Measurements from ENCODE around the gene TEKT2. TPM values are rescaled to one million over a fixed set of nuclear protein-coding genes. Genes with fewer than 3 reads are reported as not detected.

TEKT2 gene
- total RNA-seq, 1 experiment from 2014 or later: not detected

GRCh38 chr1:36115931-36116330 is 32.0 kb downstream of the TEKT2 start:
- Histone ChIP-seq H3K4me3 (no peak overlapping the region), H3K36me3 (no peaks in the 10 kb centered on the region), H3K27me3 (no peaks in the 10 kb centered on the region), H3K9me3 (no peaks in the 10 kb centered on the region)
- DNase-seq: peak; percentile 47

- H3K36me3 ChIP-seq: no peaks in the 10 kb centered on the region
- no peaks in the 10 kb centered on the region for H3K27me3 ChIP-seq
- no peak for DNase-seq
- H3K4me3 ChIP-seq: no peak overlapping the region
- H3K9me3 ChIP-seq: no peaks in the 10 kb centered on the region
Measured at GRCh38 chr1:36116901-36117300, 33.0 kb downstream of the TEKT2 start.

- no peak for DNase-seq
- no peaks in the 10 kb centered on the region for H3K9me3 ChIP-seq
- H3K27me3 ChIP-seq: no peaks in the 10 kb centered on the region
- H3K4me3 ChIP-seq: no peak overlapping the region
- H3K36me3 ChIP-seq: no peaks in the 10 kb centered on the region
Measured at GRCh38 chr1:36118447-36119204, 34.7 kb downstream of the TEKT2 start.

DNA sequence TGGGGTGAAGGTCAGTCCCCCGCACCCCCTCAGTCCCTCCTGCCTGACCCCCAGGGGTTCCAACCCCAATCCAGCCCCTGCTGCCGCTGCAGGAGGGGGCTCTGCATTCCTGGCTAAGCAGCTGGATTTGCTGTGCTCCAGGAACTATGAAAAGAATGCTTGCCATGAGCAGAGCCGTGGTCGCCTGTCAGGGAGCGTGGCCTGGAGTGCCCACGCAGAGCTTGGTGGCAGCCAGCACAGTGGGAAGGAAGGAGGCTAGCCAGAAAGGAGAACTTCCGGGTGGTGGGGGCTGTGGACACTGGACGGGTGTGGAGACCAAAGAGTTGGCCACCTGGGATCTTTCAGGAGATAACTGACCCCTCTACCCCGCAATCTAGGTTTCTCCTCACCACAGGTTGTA is 35.6 kb downstream of the TEKT2 start:
- H3K9me3 ChIP-seq: no peaks in the 10 kb centered on the region
- H3K27me3 ChIP-seq: no peaks in the 10 kb centered on the region
- peak; percentile 33 for DNase-seq

GRCh38 chr1:36122062-36123030 is 38.5 kb downstream of the TEKT2 start:
- no peak for DNase-seq
- H3K4me3 ChIP-seq: no peak overlapping the region
- H3K36me3 ChIP-seq: no peaks in the 10 kb centered on the region
- no peaks in the 10 kb centered on the region for H3K27me3 ChIP-seq
- no peaks in the 10 kb centered on the region for H3K9me3 ChIP-seq

More for the DNA sequence above, 35.6 kb downstream of the TEKT2 start:
- H3K4me3 ChIP-seq: no peak overlapping the region
- H3K36me3 ChIP-seq: no peaks in the 10 kb centered on the region

DNA sequence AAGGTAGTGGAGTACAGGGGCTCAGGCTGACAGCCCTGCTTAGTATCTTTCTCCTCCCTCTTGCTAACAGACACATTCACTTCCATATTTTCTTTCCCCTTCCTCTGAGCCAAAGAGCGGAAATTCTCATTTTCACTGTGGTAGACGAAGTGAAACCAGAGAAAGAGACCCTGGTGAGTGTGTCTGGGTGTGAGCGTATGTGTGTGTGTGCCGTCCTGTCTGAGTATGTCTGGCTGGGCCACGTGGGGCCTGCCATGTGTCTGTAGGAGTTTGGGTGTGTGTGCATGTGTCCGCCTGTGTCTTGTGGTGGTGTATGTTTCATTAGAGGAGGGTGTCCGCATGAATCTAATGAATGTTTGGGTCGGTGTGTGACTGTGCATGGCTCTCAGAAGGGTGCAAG is 39.5 kb downstream of the TEKT2 start:
- DNase-seq: no peak
- H3K27me3 ChIP-seq: no peaks in the 10 kb centered on the region
- H3K9me3 ChIP-seq: no peaks in the 10 kb centered on the region
- H3K36me3 ChIP-seq: no peaks in the 10 kb centered on the region
- no peak overlapping the region for H3K4me3 ChIP-seq

DNA sequence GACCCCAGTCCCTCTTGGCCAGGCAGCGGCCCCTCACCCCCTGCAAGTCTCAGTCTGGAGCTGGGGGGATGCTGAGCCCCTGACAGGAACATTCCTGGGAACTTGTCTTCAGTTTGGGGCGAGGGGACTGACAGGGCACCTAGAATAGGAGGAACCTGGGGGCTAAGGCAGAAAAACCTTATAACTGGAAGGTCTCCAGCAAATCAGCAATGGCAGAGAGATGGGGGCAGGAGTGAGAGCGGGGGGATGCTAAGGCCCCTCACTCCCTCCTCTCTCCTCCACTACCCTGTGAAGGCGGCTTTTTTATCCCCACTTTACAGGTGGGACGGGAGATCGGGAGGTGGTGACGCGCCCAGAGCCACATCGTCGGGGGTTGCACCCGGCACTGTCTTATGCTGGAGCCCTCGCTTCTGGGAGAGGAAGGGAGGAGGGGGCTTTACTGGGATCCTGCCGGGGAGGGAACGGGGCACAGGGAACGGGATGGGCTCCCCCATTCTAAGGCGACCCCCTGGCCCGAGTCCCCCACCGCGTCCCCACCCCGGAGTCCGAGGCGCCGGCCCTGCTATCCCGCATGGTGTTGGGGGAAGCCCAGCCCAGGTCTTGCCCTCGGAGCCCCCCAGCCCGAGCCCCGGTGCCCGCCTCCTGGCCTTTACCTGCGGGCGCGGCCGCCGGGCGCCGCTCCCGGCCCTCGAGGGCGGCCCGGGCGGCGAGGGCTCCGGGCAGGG is 40.7 kb downstream of the TEKT2 start:
- Histone ChIP-seq H3K9me3 (no peaks in the 10 kb centered on the region), H3K27me3 (no peaks in the 10 kb centered on the region), H3K4me3 (no peak overlapping the region), H3K36me3 (no peaks in the 10 kb centered on the region)
- no peak for DNase-seq

- H3K4me3 ChIP-seq: no peak within 1 kb of the TSS
- DNase-seq: no peak
Measured at GRCh38 chr1:36125129-36125991, 41.5 kb downstream of the TEKT2 start, which contains the start of gene COL8A2. COL8A2 (minus strand) TSS chr1:36125222; CDS start chr1:36100242, 24,980 bp downstream.

DNA sequence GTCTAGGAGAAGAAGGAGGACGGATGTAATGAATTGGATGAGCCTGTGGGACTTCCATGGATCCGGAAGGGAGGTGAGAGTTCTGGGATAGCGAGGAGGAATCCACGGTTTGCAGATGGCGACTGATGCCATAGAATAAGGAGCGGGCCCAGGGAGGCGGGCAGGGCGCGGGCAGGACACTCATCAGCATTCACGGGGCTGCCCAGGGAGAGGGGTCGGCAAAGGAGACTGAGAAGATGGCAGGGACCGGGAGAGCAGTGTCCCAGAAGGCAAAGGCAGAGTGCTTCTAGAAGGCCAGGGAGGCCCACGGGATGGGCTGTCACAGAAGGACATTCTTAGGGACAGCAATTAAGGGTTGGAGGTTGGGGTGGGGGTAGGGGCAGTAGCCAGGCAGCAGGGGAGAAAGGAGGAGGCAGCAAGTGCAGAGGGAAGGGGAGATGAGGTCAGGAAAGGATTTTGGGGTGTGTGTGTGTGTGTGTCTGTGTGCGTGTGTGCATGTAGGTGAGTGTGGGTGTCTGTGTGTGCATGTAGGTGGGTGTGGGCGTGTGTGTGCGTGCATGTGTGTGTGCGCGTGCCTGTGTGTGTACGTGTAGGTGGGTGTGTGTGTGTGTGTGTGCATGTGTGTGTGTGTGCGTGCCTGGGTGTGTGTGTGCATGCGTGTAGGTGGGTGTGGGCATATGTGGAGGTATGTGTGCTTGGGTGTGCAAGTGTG is 42.3 kb downstream of the TEKT2 start:
- no peaks in the 10 kb centered on the region for H3K27me3 ChIP-seq
- no peak for DNase-seq
- H3K36me3 ChIP-seq: no peaks in the 10 kb centered on the region
- no peak overlapping the region for H3K4me3 ChIP-seq
- no peaks in the 10 kb centered on the region for H3K9me3 ChIP-seq

More at GRCh38 chr1:36125129-36125991, 41.5 kb downstream of the TEKT2 start, which contains the start of gene COL8A2:
- Histone ChIP-seq H3K36me3 (no peaks in the 10 kb centered on the region), H3K27me3 (no peaks in the 10 kb centered on the region), H3K9me3 (no peaks in the 10 kb centered on the region)

- Histone ChIP-seq H3K4me3 (no peak overlapping the region), H3K27me3 (no peaks in the 10 kb centered on the region)
- no peak for DNase-seq
Measured at GRCh38 chr1:36126797-36127500, 43.1 kb downstream of the TEKT2 start.

DNA sequence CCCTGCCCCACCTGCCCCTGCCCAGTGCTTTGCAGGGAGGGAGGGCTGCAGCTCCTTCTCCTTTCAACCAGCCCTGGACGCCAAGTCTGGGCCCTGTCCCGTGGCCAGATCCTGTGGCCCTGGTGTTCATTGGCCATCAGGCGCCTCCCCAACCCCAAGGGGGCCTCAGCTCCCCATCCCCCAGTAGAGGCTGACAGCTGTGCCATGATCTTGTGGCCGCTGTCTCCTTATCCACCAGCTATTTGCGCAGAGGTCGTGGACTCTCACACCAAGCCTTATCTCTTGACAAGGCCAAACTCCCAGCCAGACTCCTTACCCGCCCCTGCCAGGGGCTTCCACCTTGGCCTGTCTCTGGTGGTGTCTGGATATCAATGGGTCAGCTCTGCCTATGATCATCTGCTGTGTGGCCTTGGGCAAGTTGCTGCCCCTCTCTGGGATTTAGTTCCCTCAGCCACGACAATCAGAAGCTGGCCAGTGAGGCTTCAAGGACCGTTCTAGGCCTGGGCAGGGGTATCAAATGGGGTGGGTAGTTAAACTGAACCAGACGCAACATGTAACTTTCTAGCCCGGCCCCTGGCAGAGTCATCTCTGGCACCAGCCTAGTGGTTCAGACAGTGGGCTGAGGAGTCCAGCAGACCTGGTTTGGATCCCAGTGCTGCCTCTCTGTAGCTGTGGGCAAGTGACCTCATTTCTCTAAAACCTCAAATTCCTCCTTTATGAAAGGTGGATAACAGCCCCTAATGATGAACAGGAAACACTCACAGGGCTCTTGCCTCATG is 44.4 kb downstream of the TEKT2 start:
- no peaks in the 10 kb centered on the region for H3K36me3 ChIP-seq
- DNase-seq: peak; percentile 43
- no peak overlapping the region for H3K4me3 ChIP-seq
- no peaks in the 10 kb centered on the region for H3K27me3 ChIP-seq
- H3K9me3 ChIP-seq: no peaks in the 10 kb centered on the region

More at GRCh38 chr1:36126797-36127500, 43.1 kb downstream of the TEKT2 start:
- H3K36me3 ChIP-seq: no peaks in the 10 kb centered on the region
- no peaks in the 10 kb centered on the region for H3K9me3 ChIP-seq

GRCh38 chr1:36128905-36129206 is 45.0 kb downstream of the TEKT2 start:
- no peak for DNase-seq
- Histone ChIP-seq H3K36me3 (no peaks in the 10 kb centered on the region), H3K9me3 (no peaks in the 10 kb centered on the region), H3K4me3 (no peak overlapping the region), H3K27me3 (no peaks in the 10 kb centered on the region)

DNA sequence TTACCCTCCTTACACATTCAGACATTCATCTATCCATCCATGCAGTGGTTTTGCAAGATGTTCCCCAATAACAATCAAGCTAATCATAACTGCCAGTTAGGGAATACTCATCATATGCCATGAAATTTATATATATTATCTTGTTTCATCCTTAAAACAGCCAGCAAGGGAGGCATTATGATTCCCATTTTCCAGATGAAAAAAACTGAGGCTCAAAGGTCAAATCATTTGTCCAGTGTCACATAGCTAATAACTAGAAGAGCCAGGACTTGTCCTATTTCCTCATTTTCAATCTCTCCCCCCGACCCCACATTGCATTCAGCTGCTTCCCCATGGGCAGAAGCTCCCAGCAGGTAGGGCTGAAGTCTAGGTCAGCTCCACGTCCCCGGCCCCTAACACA is 48.1 kb downstream of the TEKT2 start:
- Histone ChIP-seq H3K9me3 (no peaks in the 10 kb centered on the region), H3K36me3 (peaks cover 20% of the 10 kb centered on the region), H3K4me3 (no peak overlapping the region), H3K27me3 (no peaks in the 10 kb centered on the region)
- DNase-seq: no peak

DNA sequence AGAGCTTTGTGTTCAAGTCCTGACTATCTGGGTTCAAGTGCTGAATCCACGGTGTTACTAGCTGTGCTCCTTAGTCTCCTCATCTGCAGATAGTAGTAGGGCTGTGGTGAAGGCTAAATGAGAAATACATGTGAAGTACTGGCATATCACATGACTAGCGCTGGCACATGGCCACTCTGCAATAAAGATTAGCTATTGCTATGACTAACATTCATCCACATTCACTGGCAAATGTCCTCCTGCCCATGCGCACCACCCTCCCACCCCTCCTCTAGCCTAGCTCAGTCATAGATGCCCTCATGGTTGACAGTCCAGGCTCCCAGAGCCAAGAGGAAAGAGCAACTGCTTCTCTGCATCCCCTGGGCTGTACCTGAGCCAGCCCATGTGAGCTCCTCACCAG is 49.6 kb downstream of the TEKT2 start:
- H3K36me3 ChIP-seq: peaks cover 34% of the 10 kb centered on the region
- no peak overlapping the region for H3K4me3 ChIP-seq
- DNase-seq: peak; percentile 97

More for the DNA sequence above, 49.6 kb downstream of the TEKT2 start:
- no peaks in the 10 kb centered on the region for H3K9me3 ChIP-seq
- no peaks in the 10 kb centered on the region for H3K27me3 ChIP-seq
